AG04449 (cell line): Measurements from ENCODE around the gene TMTC1.

Experiments used
- CTCF ChIA-PET: fragments of 350-600 bp; formaldehyde crosslinking; extraction: SDS; loops from one replicate; lab custom pipeline; 2021; ENCODE audit warnings: antibody characterized with exemption; lab: Yijun Ruan, JAX
- POLR2A ChIA-PET: fragments of 400-600, 350-600 bp; formaldehyde crosslinking; extraction: SDS; loops from one replicate; lab custom pipeline; 2020; ENCODE audit warnings: antibody characterized with exemption, inconsistent platforms; lab: Yijun Ruan, JAX
- DNase-seq: peaks from one replicate; pipeline ENCODE4 v3.0.0-alpha.2; 2010; ENCODE audit warnings: low read depth, low spot score
- H3K4me3 ChIP-seq: 2 replicates; pipeline ENCODE4 v1.5.1; 2011; ENCODE audit warnings: low read depth, mild to moderate bottlenecking, control low read depth, low read length
- TF ChIP-seq, protein P1 (sequence below): IDR thresholded peaks from one replicate; pipeline ENCODE4 v1.5.1; 2011; ENCODE audit warnings: mild to moderate bottlenecking, moderate library complexity, low read length, control low read depth, inconsistent platforms; ENCODE audit not compliant: insufficient read depth; ENCODE audit errors: missing control alignments

Gene TMTC1

DNA sequence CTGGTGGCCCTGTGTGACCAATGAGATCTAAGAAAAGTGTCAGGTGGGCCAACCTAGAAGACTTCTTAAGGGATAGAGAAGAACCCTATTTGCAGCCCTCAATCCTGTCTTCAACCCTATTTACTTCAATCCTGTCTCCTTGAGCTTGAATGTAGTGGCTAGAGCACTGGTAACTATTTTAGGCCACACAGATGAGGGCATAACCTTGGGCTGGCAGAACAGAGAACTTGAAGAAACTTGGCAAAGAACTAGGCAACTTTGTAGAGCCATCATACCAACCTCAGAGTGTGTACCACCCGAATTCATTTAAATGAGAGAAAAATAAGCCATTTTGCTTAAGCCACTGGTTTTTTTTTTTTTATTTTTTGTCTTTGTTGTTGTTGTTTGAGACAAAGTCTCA, 94.8 kb downstream of the TMTC1 start:
- no peak overlapping the region for H3K4me3 ChIP-seq
- ChIA-PET POLR2A (no interaction called here), CTCF (no interaction called here)
- TF ChIP-seq, protein P1, sequence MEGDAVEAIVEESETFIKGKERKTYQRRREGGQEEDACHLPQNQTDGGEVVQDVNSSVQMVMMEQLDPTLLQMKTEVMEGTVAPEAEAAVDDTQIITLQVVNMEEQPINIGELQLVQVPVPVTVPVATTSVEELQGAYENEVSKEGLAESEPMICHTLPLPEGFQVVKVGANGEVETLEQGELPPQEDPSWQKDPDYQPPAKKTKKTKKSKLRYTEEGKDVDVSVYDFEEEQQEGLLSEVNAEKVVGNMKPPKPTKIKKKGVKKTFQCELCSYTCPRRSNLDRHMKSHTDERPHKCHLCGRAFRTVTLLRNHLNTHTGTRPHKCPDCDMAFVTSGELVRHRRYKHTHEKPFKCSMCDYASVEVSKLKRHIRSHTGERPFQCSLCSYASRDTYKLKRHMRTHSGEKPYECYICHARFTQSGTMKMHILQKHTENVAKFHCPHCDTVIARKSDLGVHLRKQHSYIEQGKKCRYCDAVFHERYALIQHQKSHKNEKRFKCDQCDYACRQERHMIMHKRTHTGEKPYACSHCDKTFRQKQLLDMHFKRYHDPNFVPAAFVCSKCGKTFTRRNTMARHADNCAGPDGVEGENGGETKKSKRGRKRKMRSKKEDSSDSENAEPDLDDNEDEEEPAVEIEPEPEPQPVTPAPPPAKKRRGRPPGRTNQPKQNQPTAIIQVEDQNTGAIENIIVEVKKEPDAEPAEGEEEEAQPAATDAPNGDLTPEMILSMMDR, result no peak
- DNase-seq, result no peak

DNA sequence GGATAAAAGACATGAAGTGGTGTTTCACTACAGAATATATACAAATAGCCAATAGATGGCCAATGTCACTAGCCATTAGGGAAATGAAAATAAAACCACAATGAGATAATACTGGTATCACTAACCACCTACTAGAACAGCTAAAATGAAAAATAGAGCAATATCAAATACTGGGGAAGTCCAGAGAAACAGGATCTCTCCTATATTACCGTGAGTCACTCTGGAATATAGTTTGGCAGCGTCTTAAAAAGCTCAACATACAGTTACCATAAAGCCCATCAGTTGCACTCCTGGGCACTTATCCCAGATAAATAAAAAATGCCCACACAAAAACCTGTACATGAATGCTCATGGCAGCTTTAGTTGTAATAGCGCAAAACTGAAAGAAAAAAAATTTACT, 101.7 kb downstream of the TMTC1 start:
- no peak overlapping the region for H3K4me3 ChIP-seq
- TF ChIP-seq, protein P1, result no peak
- POLR2A ChIA-PET, result no interaction called here
- DNase-seq, result no peak
- CTCF ChIA-PET, result no interaction called here

DNA sequence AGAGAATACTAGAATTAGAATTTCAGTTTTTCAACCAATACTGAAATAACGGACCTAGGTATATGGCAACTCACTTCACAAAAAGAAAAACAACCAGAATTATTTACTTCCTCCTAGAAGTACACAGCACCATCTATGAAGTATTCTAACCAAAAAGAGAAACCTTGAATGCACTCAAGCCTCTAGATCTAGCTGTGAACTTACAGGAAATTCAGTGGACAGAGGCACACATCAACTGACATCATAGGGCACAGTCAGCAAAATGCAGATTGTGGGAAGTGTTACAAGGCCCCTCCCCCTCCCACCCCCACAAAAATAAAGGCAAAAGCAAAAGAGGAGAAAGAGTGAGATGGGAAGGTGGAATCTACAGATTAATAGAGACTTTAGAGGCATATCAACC, 102.4 kb downstream of the TMTC1 start:
- TF ChIP-seq, protein P1, result no peak
- ChIA-PET CTCF (no interaction called here), POLR2A (no interaction called here)
- H3K4me3 ChIP-seq, result no peak overlapping the region
- no peak for DNase-seq

DNA sequence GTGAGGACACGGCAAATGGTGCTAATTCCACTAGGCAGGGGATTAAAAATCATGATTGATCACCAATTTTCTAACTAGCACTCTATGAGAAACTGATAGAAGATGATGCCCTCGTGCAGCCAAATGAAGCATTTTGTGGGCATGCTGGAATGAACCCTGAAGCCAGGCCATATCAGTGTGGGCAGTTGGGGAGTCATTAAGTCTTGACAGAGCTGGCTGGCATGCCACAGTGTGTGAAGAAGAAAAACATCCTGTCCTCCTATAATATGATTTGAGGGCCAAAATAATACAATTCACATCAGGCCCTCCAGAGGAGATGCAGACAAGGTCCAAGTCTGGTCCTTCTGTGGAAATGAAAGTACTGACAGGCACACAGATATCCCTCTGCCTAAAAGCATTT, 107.1 kb downstream of the TMTC1 start:
- no peak overlapping the region for H3K4me3 ChIP-seq
- POLR2A ChIA-PET, result no interaction called here
- DNase-seq, result no peak
- TF ChIP-seq, protein P1, result no peak
- CTCF ChIA-PET, result no interaction called here

DNA sequence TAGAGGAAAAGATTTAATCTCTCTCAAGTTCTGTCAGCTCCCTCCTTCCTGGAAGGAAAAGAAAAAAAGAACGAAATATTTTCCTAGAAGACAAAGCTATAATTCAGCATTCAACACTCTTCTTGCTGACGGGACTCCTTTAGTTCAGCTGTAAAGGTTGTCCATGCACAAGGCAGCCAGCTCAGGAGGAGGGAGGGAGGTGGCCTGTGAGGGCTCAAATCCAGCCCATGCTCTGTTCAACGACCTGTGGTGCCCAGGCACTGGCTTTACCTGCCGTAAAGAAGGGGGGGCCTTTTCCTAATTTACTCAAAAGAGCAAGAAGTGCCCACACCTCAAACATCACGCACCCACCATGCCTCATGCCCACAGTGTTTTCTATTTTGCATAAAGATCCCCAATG, 109.3 kb downstream of the TMTC1 start:
- ChIA-PET CTCF (no interaction called here), POLR2A (no interaction called here)
- H3K4me3 ChIP-seq, result no peak overlapping the region
- no peak for DNase-seq
- TF ChIP-seq, protein P1, result no peak

DNA sequence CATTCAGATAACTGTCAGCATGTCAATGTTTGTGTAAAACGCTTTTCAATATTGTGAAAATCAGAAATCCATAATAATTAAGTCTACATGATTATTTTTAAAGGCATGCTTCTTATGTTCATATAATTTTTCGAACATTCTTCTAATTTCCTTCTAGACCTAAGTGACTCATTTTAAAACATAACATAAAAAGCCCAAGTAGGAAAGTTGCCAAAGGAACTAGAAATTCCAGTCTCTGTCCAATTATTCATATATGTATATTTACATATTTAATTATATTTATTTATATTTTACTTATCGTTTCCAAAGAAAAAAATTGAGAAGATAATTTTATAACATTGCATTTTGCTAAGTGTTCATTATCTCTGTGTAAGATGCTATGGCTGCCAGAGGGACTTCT, 110.4 kb downstream of the TMTC1 start:
- H3K4me3 ChIP-seq, result no peak overlapping the region
- ChIA-PET POLR2A (no interaction called here), CTCF (no interaction called here)
- DNase-seq, result no peak
- TF ChIP-seq, protein P1, result no peak
